ENCODE data around the gene BPI.
"Not testable (repeated sequence)": the region's sequence is repeated elsewhere in the genome, so short reads cannot be mapped to it uniquely, and the experiment has no call there.

Gene BPI

GRCh38 chr20:38277691-38278090, 26.3 kb upstream of the BPI start:
- no peak for DNase-seq (ENCODE audit: low read depth in 1 of 2, low spot score in 1 of 2)

- no peak for DNase-seq (ENCODE audit: low read depth in 1 of 2, low spot score in 1 of 2)
Observed at GRCh38 chr20:38278131-38278530, 25.8 kb upstream of the BPI start.

- no peak for DNase-seq (ENCODE audit: low read depth in 1 of 2, low spot score in 1 of 2)
Observed at GRCh38 chr20:38278763-38279162, 25.2 kb upstream of the BPI start.

GRCh38 chr20:38281176-38281915, 22.6 kb upstream of the BPI start:
- not testable (repeated sequence) for DNase-seq (ENCODE audit: low read depth in 1 of 2, low spot score in 1 of 2)

- no peak for DNase-seq (ENCODE audit: low read depth in 1 of 2, low spot score in 1 of 2)
Observed at GRCh38 chr20:38283236-38283635, 20.7 kb upstream of the BPI start.

GRCh38 chr20:38284066-38284650, 19.8 kb upstream of the BPI start:
- DNase-seq (ENCODE audit: low read depth in 1 of 2, low spot score in 1 of 2): not testable (repeated sequence)

GRCh38 chr20:38284893-38285444, 19.0 kb upstream of the BPI start:
- DNase-seq (ENCODE audit: low read depth in 1 of 2, low spot score in 1 of 2): no peak

- DNase-seq (ENCODE audit: low read depth in 1 of 2, low spot score in 1 of 2): no peak
Observed at GRCh38 chr20:38286586-38287531, 17.1 kb upstream of the BPI start.

- DNase-seq (ENCODE audit: low read depth in 1 of 2, low spot score in 1 of 2): no peak
Observed at GRCh38 chr20:38290829-38291814, 12.8 kb upstream of the BPI start.

- no peak for DNase-seq (ENCODE audit: low read depth in 1 of 2, low spot score in 1 of 2)
Observed at GRCh38 chr20:38291966-38292365, 12.0 kb upstream of the BPI start.

GRCh38 chr20:38293491-38294065, 10.4 kb upstream of the BPI start:
- DNase-seq (ENCODE audit: low read depth in 1 of 2, low spot score in 1 of 2): no peak

- no peak for DNase-seq (ENCODE audit: low read depth in 1 of 2, low spot score in 1 of 2)
Observed at GRCh38 chr20:38294076-38294591, 9.8 kb upstream of the BPI start.

GRCh38 chr20:38295811-38296210, 8.1 kb upstream of the BPI start:
- DNase-seq (ENCODE audit: low read depth in 1 of 2, low spot score in 1 of 2): no peak

- no peak for DNase-seq (ENCODE audit: low read depth in 1 of 2, low spot score in 1 of 2)
Observed at GRCh38 chr20:38296433-38296832, 7.5 kb upstream of the BPI start.

GRCh38 chr20:38297916-38298674, 5.9 kb upstream of the BPI start:
- DNase-seq (ENCODE audit: low read depth in 1 of 2, low spot score in 1 of 2): no peak

GRCh38 chr20:38298768-38299288, 5.1 kb upstream of the BPI start:
- DNase-seq (ENCODE audit: low read depth in 1 of 2, low spot score in 1 of 2): no peak

- DNase-seq (ENCODE audit: low read depth in 1 of 2, low spot score in 1 of 2): no peak
Observed at GRCh38 chr20:38299963-38300362, 4.0 kb upstream of the BPI start.

GRCh38 chr20:38300438-38300837, 3.5 kb upstream of the BPI start:
- DNase-seq (ENCODE audit: low read depth in 1 of 2, low spot score in 1 of 2): no peak

GRCh38 chr20:38301309-38301708, 2.6 kb upstream of the BPI start:
- no peak for DNase-seq (ENCODE audit: low read depth in 1 of 2, low spot score in 1 of 2)

All from activated CD4-positive, alpha-beta T cell treated with anti-CD3 and anti-CD28 coated beads, Interleukin-2, amount 50 U/mL, for 24 hours (primary cell).